Skeletal muscle satellite cell (primary cell): ENCODE data around the gene KRTAP5-1.
"Not testable (repeated sequence)": the region's sequence is repeated elsewhere in the genome, so short reads cannot be mapped to it uniquely, and the experiment has no call there.

Source experiments
- H3K27me3 ChIP-seq: 2 replicates; pipeline ENCODE4 v1.7.0; 2013; ENCODE audit warnings: low read length; ENCODE audit not compliant: control insufficient read depth, insufficient read depth
- H3K36me3 ChIP-seq: 2 replicates; pipeline ENCODE4 v1.7.0; 2013; ENCODE audit warnings: mild to moderate bottlenecking, control low read depth, low read length; ENCODE audit not compliant: insufficient read depth
- H3K4me1 ChIP-seq: 2 replicates; pipeline ENCODE4 v1.7.0; 2013; ENCODE audit warnings: low read length; ENCODE audit not compliant: control insufficient read depth, insufficient read depth
- H3K4me2 ChIP-seq: 2 replicates; pipeline ENCODE4 v1.7.0; 2013; ENCODE audit warnings: mild to moderate bottlenecking, low read length
- H3K4me3 ChIP-seq: 2 replicates; pipeline ENCODE4 v1.7.0; 2013; ENCODE audit warnings: low read length
- H3K9ac ChIP-seq: 2 replicates; pipeline ENCODE4 v1.7.0; 2013; ENCODE audit warnings: mild to moderate bottlenecking, low read depth, low read length, moderate library complexity
- H3K9me3 ChIP-seq: replicated peaks from 2 replicates; pipeline ENCODE4 v1.7.0; 2013; ENCODE audit warnings: mild to moderate bottlenecking, control low read depth, low read length

Gene KRTAP5-1

DNA sequence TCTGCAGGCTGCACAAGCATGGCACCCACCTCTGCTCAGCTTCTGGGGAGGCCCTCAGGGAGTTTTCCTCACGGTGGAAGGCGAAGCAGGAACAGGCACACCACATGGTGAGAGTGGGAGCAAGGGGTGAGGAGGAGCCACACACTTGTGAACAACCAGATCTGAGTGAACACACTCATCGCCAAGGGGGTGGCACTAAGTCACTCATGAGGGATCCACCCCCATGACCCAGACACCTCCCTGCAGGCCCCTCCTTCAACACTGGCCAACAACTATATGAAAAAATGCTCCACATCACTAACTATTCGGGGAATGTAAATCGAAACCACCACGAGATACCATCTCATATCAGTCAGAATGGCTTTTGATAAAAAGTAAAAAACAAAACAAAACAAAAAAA is 13.7 kb upstream of the KRTAP5-1 start:
- Histone ChIP-seq H3K4me1 (no peaks in the 10 kb centered on the region), H3K9me3 (no peaks in the 10 kb centered on the region), H3K27me3 (peaks cover 79% of the 10 kb centered on the region)

DNA sequence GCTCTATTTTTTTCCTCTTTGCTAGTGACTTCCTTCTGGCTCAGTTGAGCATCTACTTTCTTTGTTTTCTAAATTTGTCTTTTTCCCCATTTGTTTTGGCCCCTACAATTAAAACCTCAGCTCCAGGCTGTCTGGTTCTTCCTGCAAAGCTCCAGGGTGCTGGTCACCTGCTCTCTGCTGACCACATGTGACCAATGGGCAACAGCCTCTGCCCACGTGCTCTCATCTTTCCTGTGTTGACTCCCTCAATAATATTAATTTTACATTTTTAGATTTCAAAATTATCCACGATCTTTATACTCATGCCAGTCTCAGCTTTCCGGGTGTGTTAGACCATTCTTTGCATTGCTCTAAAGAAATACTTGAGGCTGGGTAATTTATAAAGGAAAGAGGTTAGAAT is 13.3 kb upstream of the KRTAP5-1 start:
- not testable (repeated sequence) for H3K4me3 ChIP-seq, H3K9ac ChIP-seq, H3K9me3 ChIP-seq, H3K4me2 ChIP-seq, H3K36me3 ChIP-seq, H3K4me1 ChIP-seq
- peaks cover 81% of the 10 kb centered on the region for H3K27me3 ChIP-seq

More for the DNA sequence above, 13.7 kb upstream of the KRTAP5-1 start:
- Histone ChIP-seq H3K4me3 (no peak overlapping the region), H3K9ac (no peak overlapping the region), H3K36me3 (no peaks in the 10 kb centered on the region), H3K4me2 (no peak overlapping the region)

DNA sequence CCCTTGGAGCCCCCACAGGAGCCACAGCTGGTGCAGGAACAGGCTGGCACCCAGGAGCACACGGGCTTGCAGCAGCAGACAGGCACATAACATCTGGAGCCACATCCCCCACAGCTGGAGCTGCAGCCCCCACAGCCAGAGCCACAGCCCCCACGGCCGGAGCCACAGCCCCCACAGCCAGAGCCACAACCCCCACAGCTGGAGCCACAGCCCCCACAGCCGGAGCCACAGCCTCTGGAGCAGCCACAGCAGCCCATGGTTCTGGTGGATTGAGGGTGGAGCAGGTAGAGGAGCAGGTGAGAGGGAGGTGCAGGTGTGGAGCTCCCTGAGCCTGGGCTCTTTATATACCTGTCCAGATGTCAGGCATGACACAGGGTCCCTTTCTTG is 12.9 kb upstream of the KRTAP5-1 start, which contains the start of gene KRTAP5-2:
Gene KRTAP5-2, minus strand, starts transcription at position 301 of the 387 bp plus-strand sequence. Its CDS starts 44 bp downstream, at position 257.
- H3K9me3 ChIP-seq = no peaks in the 10 kb centered on the region
- H3K27me3 ChIP-seq = peaks cover 79% of the 10 kb centered on the region
- H3K4me2 ChIP-seq = no peak within 1 kb of the TSS
- no peak within 1 kb of the TSS for H3K9ac ChIP-seq
- H3K4me3 ChIP-seq = no peak within 1 kb of the TSS
- H3K4me1 ChIP-seq = no peaks in the 10 kb centered on the region
- no peaks in the 10 kb centered on the region for H3K36me3 ChIP-seq

DNA sequence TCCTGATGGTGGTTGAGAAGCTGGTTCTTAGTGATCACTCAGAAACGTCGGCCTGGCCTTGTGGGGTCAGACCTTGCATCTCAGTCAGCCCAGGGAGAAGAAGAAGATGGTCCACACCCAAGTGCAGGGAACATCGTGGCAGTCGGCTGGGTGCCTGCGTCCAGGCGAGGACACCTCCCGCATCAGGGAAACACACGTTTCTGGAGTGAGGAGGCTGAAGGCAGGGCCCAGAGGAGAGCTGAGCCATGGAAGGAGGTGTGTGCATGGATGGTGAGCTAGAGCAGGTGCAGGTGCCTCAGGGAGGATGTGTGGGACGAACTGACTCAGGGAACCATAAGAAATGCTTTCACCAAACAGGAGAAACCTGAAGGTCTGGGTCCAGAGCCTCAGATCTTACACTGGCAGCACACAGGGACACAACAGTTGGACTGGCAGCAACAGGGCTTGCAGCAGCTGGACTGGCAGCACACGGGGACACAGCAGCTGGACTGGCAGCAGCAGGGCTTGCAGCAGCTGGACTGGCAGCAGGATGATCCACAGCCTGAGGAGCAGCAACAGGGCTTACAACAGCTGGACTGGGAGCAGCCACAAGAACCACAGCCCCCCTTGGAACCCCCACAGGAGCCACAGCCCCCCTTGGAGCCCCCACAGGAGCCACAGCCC is 12.4 kb upstream of the KRTAP5-1 start:
- Histone ChIP-seq H3K36me3 (no peaks in the 10 kb centered on the region), H3K9ac (no peak overlapping the region), H3K4me2 (no peak overlapping the region), H3K9me3 (no peaks in the 10 kb centered on the region), H3K27me3 (peaks cover 83% of the 10 kb centered on the region), H3K4me3 (no peak overlapping the region), H3K4me1 (no peaks in the 10 kb centered on the region)

DNA sequence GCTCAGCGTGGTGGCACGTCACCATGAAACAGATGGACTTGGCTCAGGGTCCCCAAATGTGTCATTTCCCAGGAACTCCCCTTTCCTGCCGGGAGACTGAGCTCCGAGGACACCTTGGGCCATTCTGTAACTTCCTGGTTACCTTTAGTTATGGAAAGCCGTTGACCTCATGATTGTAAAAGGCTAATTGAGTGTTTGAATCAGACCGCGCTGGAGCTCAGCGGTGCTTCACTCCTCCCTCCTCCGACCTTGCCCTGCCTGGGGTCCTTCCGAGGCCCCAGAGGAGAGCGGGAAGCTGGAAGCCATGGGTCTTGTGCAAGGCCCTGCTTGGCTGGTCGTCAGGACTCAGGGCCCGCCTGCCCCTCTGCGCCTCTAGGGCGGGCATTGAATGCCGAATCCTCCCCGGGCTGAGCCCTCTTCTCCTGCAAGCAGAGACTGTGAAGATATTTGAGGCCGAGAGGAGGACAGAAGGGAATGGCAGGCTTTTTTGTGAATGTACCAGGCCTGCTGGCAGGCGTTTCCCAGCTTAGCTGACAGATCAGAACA is 11.6 kb upstream of the KRTAP5-1 start:
- peaks cover 79% of the 10 kb centered on the region for H3K27me3 ChIP-seq
- not testable (repeated sequence) for H3K9ac ChIP-seq, H3K4me2 ChIP-seq, H3K4me1 ChIP-seq, H3K9me3 ChIP-seq, H3K36me3 ChIP-seq, H3K4me3 ChIP-seq

DNA sequence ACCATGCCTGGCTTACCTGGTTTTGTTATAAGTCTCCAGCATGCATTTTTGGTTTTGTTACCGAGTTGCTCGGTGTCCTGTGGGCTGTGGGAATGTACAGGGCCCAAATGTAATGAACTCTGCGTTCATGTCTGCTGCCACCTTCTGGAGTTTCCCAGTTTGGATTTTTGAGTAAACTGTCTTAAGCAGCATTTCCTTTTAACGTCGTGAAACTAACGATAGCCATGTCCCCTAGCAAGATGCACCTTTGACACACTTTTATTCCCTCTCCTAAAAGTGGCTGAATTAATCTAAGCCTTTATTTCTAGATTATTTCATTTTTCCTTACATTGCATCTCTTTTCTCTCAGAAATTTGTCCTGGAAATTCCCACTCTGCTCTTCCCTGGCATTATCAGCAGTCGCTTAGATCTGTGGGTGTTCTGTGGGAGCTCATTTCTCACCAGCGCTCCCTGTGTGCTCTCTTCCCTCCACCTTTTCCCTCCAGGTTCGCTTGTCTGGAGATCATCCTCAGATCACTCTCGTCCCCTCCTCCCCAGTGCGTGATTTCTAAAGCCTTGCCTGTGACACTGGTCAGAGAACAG is 11.0 kb upstream of the KRTAP5-1 start:
- H3K4me1 ChIP-seq, H3K9me3 ChIP-seq, H3K9ac ChIP-seq, H3K36me3 ChIP-seq, H3K4me2 ChIP-seq, H3K4me3 ChIP-seq: not testable (repeated sequence)
- H3K27me3 ChIP-seq = peaks cover 76% of the 10 kb centered on the region

DNA sequence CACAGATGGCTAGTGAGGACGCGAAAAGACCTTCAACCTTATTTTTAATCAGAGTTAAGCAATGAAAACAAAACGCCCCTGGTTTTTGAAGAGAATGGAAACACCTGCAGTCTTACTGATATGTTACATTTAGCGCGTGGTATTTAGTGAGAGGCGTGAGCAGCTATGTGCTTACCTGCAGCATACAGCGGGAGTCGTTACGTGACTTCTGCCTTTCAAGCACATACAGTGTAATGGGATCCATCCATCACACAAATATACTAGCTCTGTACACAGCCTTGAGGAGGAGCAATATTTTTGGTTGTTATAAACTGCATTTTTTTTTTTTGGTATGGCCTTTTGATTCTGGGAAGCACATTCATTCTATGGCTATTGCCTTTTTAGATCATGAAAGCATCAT is 7.5 kb upstream of the KRTAP5-1 start:
- Histone ChIP-seq H3K4me3 (no peak overlapping the region), H3K9me3 (no peaks in the 10 kb centered on the region), H3K4me2 (no peak overlapping the region), H3K9ac (no peak overlapping the region), H3K27me3 (peaks cover 64% of the 10 kb centered on the region), H3K4me1 (no peaks in the 10 kb centered on the region), H3K36me3 (no peaks in the 10 kb centered on the region)

DNA sequence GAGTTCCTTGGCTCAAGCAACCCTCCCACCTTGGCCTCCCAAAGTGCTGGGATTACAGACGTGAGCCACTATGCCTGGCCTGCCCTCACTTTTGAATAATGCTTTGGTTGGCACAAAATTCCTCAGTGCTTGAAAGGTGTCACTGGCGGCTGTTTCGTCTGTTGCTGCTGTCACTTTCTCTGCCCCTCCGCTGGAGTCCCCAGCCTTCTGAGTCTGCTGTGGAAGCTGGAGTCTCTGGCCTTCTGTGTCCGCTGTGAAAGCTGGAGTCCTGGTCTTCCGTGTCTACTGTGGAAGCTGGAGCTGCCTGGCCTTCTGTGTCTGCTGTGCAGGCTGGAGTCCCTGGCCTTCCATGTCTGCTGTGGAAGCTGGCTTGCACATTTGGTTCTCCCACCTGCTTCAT is 4.9 kb upstream of the KRTAP5-1 start:
- H3K9ac ChIP-seq = no peak overlapping the region
- H3K4me1 ChIP-seq = no peaks in the 10 kb centered on the region
- H3K27me3 ChIP-seq = peaks cover 46% of the 10 kb centered on the region
- H3K9me3 ChIP-seq = no peaks in the 10 kb centered on the region
- H3K36me3 ChIP-seq = no peaks in the 10 kb centered on the region
- no peak overlapping the region for H3K4me3 ChIP-seq
- H3K4me2 ChIP-seq = no peak overlapping the region

DNA sequence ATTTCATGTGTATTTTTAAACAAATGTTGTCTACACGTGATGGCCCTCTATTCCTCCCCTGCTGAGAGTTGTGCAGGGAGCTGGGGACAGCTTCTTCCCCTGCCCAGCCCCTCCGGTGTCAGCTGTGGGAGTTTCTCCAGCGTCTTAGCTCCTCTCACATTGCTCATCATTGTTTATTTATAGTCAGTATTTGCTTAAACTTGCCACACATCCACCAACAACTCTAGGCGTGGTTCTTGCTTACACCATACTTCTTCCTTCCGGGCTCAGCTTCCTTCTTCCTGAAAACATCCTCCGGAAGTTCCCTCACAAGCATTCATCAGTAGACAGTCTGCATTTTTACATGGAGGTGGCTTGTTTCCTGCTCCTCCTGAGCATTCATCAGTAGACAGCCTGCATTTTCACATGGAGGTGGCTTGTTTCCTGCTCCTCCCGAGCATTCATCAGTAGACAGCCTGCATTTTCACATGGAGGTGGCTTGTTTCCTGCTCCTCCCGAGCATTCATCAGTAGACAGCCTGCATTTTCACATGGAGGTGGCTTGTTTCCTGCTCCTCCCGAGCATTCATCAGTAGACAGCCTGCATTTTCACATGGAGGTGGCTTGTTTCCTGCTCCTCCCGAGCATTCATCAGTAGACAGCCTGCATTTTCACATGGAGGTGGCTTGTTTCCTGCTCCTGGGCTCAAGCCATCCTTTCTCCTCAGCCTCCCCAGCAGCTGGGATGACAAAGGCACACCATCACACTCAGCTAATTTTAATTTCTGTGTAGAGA is 4.3 kb upstream of the KRTAP5-1 start:
- not testable (repeated sequence) for H3K4me1 ChIP-seq, H3K4me3 ChIP-seq, H3K4me2 ChIP-seq, H3K9ac ChIP-seq, H3K36me3 ChIP-seq, H3K9me3 ChIP-seq
- peaks cover 40% of the 10 kb centered on the region for H3K27me3 ChIP-seq

DNA sequence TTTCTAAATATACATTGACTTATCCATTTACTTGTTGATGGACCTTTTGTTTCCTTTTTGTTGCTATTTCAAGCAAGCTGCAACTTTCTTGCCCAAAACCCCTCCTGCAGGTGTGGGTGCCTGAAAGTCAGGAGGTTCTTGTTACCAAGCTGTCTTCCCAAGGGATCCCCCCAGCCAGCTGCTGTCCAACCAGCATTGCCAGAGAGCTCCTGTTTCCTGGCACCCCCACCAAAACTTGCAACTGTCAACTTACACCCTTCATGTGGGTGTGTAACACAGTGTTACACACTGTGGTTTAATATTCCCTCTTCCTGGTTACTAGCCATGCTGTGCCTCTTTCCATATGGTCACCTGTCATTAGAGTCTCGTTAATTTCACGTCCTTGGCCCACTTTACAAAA is 1.6 kb upstream of the KRTAP5-1 start:
- H3K27me3 ChIP-seq = peaks cover 36% of the 10 kb centered on the region
- no peak overlapping the region for H3K4me3 ChIP-seq
- no peaks in the 10 kb centered on the region for H3K4me1 ChIP-seq
- H3K4me2 ChIP-seq = no peak overlapping the region
- no peaks in the 10 kb centered on the region for H3K9me3 ChIP-seq
- no peak overlapping the region for H3K9ac ChIP-seq
- no peaks in the 10 kb centered on the region for H3K36me3 ChIP-seq

DNA sequence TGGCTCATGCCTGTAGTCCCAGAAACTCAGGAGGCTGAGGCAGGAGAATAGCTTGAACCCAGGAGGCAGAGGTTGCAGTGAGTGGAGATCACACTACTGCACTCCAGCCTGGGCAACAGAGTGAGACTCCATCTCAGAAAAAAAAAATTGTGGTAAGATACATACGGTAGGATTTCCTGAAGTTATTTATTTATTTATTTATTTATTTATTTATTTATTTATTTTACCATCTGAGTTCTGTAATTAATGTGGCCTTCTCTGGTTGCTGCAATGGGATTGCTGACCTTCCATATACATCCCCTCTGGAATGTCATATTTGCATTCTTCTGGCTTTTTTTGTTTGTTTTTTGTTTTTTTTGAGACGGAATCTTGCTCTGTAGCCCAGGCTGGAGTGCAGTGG is 2.2 kb downstream of the KRTAP5-1 start:
- H3K4me3 ChIP-seq, H3K9me3 ChIP-seq, H3K4me1 ChIP-seq, H3K4me2 ChIP-seq, H3K36me3 ChIP-seq, H3K9ac ChIP-seq: not testable (repeated sequence)
- H3K27me3 ChIP-seq = peaks cover 25% of the 10 kb centered on the region
